Muscle of leg (tissue), 16 donors: Measurements from ENCODE around the gene MT1B. TPM values are rescaled to one million over a fixed set of nuclear protein-coding genes. Genes with fewer than 3 reads are reported as not detected.

ENCODE experiments used
- DNase-seq: peaks from one replicate; pipeline ENCODE4 v3.0.0; 2013
- H3K27ac ChIP-seq: one replicate; pipeline ENCODE4 v1.5.1; 2013; ENCODE audit warnings: mild to moderate bottlenecking, low read length, control low read depth
- H3K27me3 ChIP-seq: one replicate; pipeline ENCODE4 v1.6.1; 2013; ENCODE audit warnings: low read length; ENCODE audit not compliant: control insufficient read depth, insufficient read depth
- H3K36me3 ChIP-seq: one replicate; pipeline ENCODE4 v1.6.1; 2013; ENCODE audit warnings: low read length; ENCODE audit not compliant: control insufficient read depth, insufficient read depth
- H3K4me1 ChIP-seq: one replicate; pipeline ENCODE4 v1.6.1; 2013; ENCODE audit warnings: low read length; ENCODE audit not compliant: control insufficient read depth, insufficient read depth
- H3K4me3 ChIP-seq: one replicate; pipeline ENCODE4 v1.5.1; 2013; ENCODE audit warnings: low read length, control low read depth
- H3K9me3 ChIP-seq: replicated peaks from 2 replicates; pipeline ENCODE4 v1.6.1; 2013; ENCODE audit warnings: low read depth, low read length; ENCODE audit not compliant: control insufficient read depth
- WGBS: methylation state at CpG from one replicate; pipeline ENCODE4 v1.1.5; 2013; ENCODE audit warnings: missing lambda C conversion rate; ENCODE audit not compliant: insufficient coverage; 5-methylcytosine and 5-hydroxymethylcytosine counted together
- long read RNA-seq, 11 donors: transcript quantifications; one replicate each; lab custom pipeline, GENCODE V29; 2026
- polyA plus RNA-seq, 8 donors: library from polyadenylated mRNA; unstranded; fragments of 120-200 nt; gene quantifications; one replicate each; pipeline versions ENCODE4 v1.2.1 to v1.2.3, GENCODE V29; 2013; ENCODE audit warnings: inconsistent platforms in 1 of 8, low replicate concordance in 1 of 8; ENCODE audit not compliant: insufficient read length in 8 of 8, insufficient read depth in 1 of 8
- total RNA-seq: library from RNA; stranded (reverse); fragments of 120-200 nt; gene quantifications from one replicate; pipeline ENCODE4 v1.2.4, GENCODE V29; 2013

The MT1B gene
- not detected for total RNA-seq
- polyA plus RNA-seq = under 1 TPM in 1 of 8 donors, not detected in 7; 0.64 TPM
- long read RNA-seq, donor 1 = 0 reads
- long read RNA-seq, donor 2 = 0 reads
- long read RNA-seq, donor 3 = 0 reads
- long read RNA-seq, donor 4 = 0 reads
- long read RNA-seq, donor 5 = 0 reads
- long read RNA-seq, donor 6 = 0 reads
- long read RNA-seq, donor 7 = 0 reads
- long read RNA-seq, donor 8 = 0 reads
- long read RNA-seq, donor 9 = 0 reads
- long read RNA-seq, donor 10 = 0 reads
- long read RNA-seq, donor 11 = 0 reads

GRCh38 chr16:56651586-56651985, at the start of gene MT1B:
MT1B (plus strand) TSS chr16:56651886; CDS start chr16:56651954, 68 bp downstream.
- H3K27me3 ChIP-seq = peaks cover 56% of the 10 kb centered on the region
- WGBS = 46% methylated on average over 5 of the region's 7 CpGs

DNA sequence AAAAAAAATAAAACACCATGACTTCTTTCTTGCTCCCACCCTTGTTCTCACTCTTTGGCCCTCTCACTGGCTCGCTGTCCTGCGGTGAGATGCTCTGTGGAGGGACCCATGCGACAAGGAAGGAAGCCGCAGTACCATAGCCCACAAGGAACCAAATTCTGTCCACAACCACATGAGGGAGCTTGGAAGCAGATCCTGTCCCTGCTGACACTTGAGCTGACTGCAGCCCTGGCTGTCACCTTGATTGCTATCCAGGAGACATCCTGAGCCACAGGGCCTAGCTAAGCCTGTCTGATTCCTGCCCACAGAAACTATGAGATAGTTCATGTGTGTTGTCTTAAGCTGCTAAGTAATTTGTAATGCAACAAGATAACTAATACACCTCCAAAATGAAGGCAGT, 48.1 kb upstream of the MT1B start:
- Histone ChIP-seq H3K27me3 (peaks cover 13% of the 10 kb centered on the region), H3K27ac (no peak overlapping the region), H3K4me1 (peaks cover 21% of the 10 kb centered on the region), H3K4me3 (no peak overlapping the region), H3K36me3 (no peaks in the 10 kb centered on the region), H3K9me3 (no peaks in the 10 kb centered on the region)
- DNase-seq = peak; percentile 56
- 62% methylated on average over 3 of the region's 4 CpGs for WGBS

More at GRCh38 chr16:56651586-56651985, at the start of gene MT1B:
- DNase-seq = no peak
- H3K27ac ChIP-seq = no peak within 1 kb of the TSS
- H3K9me3 ChIP-seq = no peaks in the 10 kb centered on the region
- H3K36me3 ChIP-seq = no peaks in the 10 kb centered on the region
- H3K4me1 ChIP-seq = no peaks in the 10 kb centered on the region
- H3K4me3 ChIP-seq = no peak within 1 kb of the TSS

DNA sequence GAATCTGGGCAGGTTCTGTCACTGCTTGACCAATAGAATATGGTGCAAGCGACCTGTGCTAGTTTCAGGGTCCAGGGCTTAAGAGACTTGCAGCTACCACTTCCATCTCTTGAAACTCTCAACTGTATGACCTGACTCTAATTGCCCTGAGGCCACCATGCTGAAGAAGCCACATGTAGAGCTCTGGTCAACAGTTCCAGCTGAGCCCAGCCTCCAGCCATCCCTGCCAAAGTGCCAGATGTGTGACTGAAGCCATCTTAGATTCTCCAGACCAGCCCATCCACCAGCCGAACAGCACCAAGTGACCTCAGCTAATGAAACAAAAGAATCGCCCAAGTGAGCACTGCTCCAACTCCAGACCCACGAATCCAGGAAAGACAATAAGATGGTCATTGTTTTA, 46.7 kb upstream of the MT1B start:
- Histone ChIP-seq H3K4me3 (no peak overlapping the region), H3K27me3 (peaks cover 13% of the 10 kb centered on the region), H3K4me1 (peaks cover 34% of the 10 kb centered on the region), H3K27ac (no peak overlapping the region), H3K9me3 (no peaks in the 10 kb centered on the region), H3K36me3 (no peaks in the 10 kb centered on the region)
- WGBS = 86% methylated on average over 4 of the region's 4 CpGs
- DNase-seq = no peak

DNA sequence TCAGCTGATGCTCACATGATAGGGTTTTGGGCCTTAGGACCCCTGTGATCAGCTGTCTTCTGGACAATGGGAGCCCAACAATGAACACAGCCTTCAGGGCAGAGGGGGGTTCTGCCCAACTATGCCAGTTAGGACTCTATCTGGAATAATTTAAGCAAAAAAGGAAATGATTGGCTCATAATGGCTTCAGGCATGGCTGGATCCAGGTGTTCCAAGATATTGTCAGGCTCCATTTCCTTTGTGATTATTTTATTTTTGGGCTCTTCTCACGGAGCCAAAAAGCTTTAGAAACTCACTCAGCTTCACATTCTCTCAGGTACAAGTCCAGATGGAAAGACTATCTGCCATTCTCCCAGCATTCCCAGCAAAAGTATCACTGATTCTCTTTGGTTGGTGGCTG, 46.2 kb upstream of the MT1B start:
- no CpG with 5 or more reads among the region's 1 CpG for WGBS
- no peak for DNase-seq
- no peak overlapping the region for H3K4me3 ChIP-seq
- peaks cover 12% of the 10 kb centered on the region for H3K27me3 ChIP-seq
- peaks cover 39% of the 10 kb centered on the region for H3K4me1 ChIP-seq
- H3K36me3 ChIP-seq = no peaks in the 10 kb centered on the region
- no peak overlapping the region for H3K27ac ChIP-seq
- H3K9me3 ChIP-seq = no peaks in the 10 kb centered on the region

DNA sequence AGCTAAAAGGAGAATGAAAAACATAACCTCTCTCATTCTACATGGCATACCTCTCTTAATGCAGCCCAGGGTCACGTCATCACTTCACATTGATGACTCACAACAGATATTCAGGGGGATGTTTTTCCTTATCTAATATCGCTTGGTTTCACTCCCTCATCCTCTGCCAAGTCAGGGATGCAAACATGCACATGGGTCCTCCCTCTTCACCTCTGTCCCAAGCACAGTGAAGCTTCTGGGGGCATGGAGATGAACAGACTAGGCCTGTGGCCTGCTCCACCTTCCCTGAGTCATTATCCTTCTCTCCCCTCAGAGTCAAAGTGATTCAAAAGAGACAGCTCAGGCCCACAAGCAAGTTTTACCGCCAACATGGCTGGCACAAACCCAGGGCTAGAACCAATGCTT, 45.6 kb upstream of the MT1B start:
- no peaks in the 10 kb centered on the region for H3K36me3 ChIP-seq
- 30% methylated on average over 1 of the region's 3 CpGs for WGBS
- H3K4me3 ChIP-seq = no peak overlapping the region
- H3K27ac ChIP-seq = peak overlapping the region; percentile 91
- peaks cover 45% of the 10 kb centered on the region for H3K4me1 ChIP-seq
- DNase-seq = no peak
- no peaks in the 10 kb centered on the region for H3K9me3 ChIP-seq
- H3K27me3 ChIP-seq = peaks cover 6% of the 10 kb centered on the region

DNA sequence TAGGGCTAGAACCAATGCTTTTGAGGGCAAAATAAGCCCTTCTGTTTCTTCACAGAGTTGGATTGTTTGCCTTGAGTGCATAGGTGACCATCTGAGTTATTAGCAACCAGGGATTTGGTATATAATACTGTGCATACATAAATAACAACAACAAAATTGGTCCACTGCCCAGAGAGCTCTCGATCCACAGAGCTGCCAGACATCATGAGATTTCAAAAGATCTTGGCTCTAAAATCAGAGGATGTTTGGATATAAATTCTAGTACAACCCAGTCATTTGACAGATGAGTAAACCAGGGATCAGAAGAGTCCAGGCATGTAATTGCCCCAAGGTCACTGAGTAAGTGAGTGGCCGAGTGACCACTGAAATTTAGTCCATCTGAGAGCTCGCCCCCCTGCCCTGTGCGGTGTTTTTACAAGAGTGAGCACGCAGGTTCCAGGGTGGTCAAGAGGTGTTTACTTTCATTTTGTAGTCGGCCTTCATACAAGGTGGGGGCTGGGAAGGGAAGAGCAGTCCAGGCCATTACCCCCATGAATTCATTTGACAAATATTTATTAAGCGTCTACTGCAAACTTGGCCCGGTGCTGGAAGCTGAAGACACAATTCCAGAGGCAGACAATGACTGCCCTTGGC, 45.1 kb upstream of the MT1B start:
- Histone ChIP-seq H3K27me3 (peaks cover 1% of the 10 kb centered on the region), H3K4me3 (no peak overlapping the region), H3K4me1 (peaks cover 50% of the 10 kb centered on the region), H3K36me3 (no peaks in the 10 kb centered on the region), H3K27ac (peak overlapping the region; percentile 91), H3K9me3 (no peaks in the 10 kb centered on the region)
- peak; percentile 77 for DNase-seq
- WGBS = 20% methylated on average over 1 of the region's 8 CpGs

DNA sequence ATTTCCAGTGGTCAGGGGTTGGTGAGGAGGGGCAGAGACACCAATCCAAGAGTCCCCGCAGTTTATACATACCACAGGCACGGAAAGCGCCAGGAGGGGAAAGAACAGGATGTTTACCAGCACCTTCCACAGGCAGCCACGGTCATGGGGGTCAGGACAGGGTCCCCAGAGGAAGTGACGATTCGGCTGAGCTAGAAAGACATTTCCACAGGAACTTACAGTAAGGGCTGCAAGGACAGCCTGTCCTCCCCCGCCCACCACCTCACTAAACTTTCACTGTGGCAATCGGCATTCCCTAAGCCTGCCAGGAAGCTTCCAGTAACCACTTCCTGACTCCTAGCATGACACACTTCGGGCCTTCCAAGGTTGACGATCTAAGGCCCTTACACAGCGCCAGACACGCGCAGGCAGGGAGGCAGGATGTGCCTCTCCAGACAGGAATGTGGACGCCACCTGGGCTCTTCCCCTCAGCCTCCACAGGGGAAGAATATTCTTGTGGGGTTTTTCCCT, 44.5 kb upstream of the MT1B start:
- WGBS = 33% methylated on average over 1 of the region's 14 CpGs
- H3K9me3 ChIP-seq = no peaks in the 10 kb centered on the region
- no peak overlapping the region for H3K4me3 ChIP-seq
- peaks cover 55% of the 10 kb centered on the region for H3K4me1 ChIP-seq
- H3K27me3 ChIP-seq = no peaks in the 10 kb centered on the region
- DNase-seq = peak; percentile 83
- H3K27ac ChIP-seq = peak overlapping the region; percentile 91
- no peaks in the 10 kb centered on the region for H3K36me3 ChIP-seq

DNA sequence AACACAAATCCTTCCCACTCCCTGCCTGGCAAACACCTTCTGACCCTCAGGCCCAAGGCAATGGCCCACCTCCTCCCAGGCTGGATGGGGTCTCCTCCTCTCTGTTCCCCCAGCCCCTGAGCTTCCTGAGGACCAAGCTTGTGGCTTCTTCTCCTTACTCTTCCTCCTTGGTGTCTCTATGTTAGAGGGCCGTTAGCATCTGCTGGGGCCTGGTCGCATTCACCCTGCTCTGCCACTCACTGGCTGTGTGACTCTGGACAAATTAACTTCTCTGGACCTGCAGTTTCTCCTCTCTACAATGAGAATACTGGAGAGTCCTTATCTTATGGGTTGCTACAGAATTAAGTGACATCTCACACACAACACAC, 44.0 kb upstream of the MT1B start:
- Histone ChIP-seq H3K4me1 (peaks cover 55% of the 10 kb centered on the region), H3K4me3 (peak overlapping the region; percentile 49), H3K27me3 (no peaks in the 10 kb centered on the region), H3K9me3 (no peaks in the 10 kb centered on the region), H3K36me3 (no peaks in the 10 kb centered on the region), H3K27ac (peak overlapping the region; percentile 91)
- no peak for DNase-seq
- WGBS = no CpG with 5 or more reads among the region's 2 CpGs

DNA sequence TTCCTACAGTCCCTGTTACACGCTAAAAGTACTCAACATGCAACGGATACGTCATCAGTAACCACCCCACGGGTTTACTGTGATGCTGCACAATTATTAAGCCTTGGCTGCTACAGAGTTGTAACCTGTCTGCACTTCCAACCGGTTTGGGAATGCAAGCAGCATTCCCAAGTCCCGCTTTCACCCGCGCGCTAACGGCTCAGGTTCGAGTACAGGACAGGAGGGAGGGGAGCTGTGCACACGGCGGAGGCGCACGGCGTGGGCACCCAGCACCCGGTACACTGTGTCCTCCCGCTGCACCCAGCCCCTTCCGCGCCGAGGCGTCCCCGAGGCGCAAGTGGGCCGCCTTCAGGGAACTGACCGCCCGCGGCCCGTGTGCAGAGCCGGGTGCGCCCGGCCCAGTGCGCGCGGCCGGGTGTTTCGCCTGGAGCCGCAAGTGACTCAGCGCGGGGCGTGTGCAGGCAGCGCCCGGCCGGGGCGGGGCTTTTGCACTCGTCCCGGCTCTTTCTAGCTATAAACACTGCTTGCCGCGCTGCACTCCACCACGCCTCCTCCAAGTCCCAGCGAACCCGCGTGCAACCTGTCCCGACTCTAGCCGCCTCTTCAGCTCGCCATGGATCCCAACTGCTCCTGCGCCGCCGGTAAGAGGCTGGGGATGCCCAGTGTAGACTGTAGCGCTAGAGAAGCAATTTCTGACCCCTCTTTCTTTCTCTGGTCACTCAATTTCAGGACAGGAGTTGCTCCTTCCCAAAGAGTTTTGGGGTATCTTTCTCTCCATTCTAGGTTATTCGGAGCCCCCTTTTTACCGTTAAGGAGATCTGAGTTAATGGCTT, 43.4 kb upstream of the MT1B start, which contains the start of gene MT2A:
MT2A (plus strand) TSS at position 542 of the 833 bp plus-strand sequence; CDS start at position 614, 72 bp downstream.
- WGBS = 5% methylated on average over 61 of the region's 62 CpGs
- Histone ChIP-seq H3K27ac (peak within 1 kb of the TSS; percentile 91), H3K4me3 (peak within 1 kb of the TSS; percentile 63), H3K4me1 (peaks cover 55% of the 10 kb centered on the region), H3K36me3 (no peaks in the 10 kb centered on the region), H3K27me3 (no peaks in the 10 kb centered on the region), H3K9me3 (no peaks in the 10 kb centered on the region)
- DNase-seq = peak; percentile 97
